HG02943 (cell line): ENCODE measurements around the gene TMEM35B.
"Not testable (repeated sequence)": the region's sequence is repeated elsewhere in the genome, so short reads cannot be mapped to it uniquely, and the experiment has no call there.

Experiments used
- ATAC-seq: cut with Tn5 transposase; IDR thresholded peaks from one replicate; pipeline ENCODE4 v1.9.1; 2021; ENCODE audit warnings: mild to moderate bottlenecking, low read depth, moderate library complexity; ENCODE audit not compliant: unreplicated experiment

TMEM35B gene

DNA sequence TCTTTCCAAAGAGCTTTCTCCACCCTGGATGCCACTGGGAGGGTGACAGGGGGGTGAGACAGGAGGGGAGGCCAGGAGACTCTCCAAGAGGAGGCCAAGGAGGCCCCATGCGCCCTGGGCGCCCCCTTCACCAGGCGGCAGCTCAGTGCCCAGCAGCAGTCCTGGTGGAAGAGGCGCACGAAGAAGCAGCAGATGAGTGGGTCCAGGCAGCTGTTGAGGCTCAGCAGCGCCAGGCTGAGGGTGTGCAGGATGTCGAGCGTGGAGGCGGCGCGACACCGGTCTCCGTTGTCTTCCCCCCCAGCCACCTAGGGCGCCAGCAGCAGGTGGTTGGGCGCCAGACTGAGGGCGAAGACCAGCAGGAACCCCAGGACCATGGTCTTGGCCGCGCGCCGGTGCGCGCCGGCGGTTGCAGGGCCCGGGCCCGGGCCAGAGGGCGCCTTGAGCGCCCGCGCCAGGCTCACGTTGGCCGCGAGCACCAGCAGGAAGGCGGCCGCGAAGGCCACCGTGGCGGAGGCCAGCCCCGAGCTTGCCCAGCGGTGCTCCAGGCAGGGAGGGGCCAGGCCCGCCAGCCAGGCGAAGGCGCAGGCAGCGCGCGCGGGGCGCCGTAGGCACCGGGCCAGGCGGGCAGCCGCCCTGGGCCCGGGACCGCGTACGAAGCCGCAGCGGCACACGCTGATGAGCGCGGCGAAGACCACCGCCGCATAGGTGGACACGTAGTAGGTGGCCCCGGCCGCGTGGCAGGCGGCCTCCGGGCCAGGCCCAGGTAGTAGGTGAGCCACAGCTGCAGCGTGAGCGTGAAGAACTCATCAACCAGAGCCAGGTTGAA lies 8.6 kb downstream of the TMEM35B start:
- ATAC-seq, result no peak

- no peak for ATAC-seq
Measured at GRCh38 chr1:34975771-34976170, 9.4 kb downstream of the TMEM35B start.

GRCh38 chr1:34975338-34975737 lies 9.8 kb downstream of the TMEM35B start:
- ATAC-seq, result no peak

DNA sequence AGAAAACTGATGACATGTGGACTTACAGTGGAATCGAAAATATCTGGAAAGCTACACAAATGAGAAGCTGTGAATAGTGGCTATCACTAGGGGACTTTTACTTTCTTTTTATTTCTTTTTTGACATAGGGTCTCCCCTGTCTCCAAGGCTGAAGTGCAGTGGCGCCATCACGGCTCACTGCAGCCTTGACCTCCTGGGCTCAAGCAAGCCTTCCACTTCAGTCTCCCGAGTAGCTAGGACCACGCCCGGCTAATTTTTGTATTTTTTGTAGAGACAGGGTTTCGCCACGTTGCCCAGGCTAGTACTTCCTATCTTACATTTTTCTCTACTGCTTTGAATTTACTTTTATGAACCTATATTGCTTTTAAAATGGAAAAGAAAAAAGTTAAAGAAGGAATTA lies 10.5 kb downstream of the TMEM35B start:
- ATAC-seq, result no peak

DNA sequence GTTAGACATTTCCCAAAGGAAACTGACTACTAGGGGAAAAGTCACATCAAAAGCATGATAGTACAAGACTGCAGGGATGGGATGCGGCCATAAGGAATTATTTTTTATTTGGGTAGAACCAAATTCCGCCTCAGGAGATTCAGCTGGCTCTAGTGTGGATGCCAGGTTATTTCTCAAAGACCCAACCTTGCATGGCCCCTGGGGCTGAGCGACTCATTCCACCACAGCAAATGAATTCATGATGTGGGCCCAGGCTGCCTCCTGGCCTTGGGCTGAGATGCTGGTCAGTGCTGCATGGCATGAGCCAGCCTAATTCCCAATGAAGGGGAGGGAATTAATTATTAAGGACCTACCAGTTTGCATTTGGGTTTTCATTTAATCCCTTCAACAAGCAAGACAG lies 11.8 kb downstream of the TMEM35B start:
- ATAC-seq, result no peak

DNA sequence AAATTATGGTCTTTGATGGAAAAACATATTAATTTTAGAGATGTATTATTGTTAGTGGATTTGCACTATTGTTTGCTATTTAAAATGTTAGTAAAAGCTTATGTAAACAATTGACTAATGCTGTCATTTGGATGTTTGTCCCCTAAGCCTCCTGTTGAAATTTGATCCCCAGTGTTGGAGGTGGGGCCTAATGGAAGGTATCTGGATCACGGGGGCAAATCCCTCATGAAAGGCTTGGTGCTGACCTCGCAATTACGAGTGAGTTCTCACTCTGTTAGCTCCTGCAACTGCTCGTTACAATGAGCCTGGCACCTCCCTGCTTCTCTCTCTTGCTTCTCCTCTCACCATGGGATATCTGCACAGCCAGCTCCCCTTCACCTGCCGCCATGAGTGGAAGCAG lies 14.3 kb downstream of the TMEM35B start:
- no peak for ATAC-seq

GRCh38 chr1:34970220-34970735 lies 14.9 kb downstream of the TMEM35B start:
- ATAC-seq, result no peak

GRCh38 chr1:34968297-34968696 lies 16.9 kb downstream of the TMEM35B start:
- not testable (repeated sequence) for ATAC-seq

DNA sequence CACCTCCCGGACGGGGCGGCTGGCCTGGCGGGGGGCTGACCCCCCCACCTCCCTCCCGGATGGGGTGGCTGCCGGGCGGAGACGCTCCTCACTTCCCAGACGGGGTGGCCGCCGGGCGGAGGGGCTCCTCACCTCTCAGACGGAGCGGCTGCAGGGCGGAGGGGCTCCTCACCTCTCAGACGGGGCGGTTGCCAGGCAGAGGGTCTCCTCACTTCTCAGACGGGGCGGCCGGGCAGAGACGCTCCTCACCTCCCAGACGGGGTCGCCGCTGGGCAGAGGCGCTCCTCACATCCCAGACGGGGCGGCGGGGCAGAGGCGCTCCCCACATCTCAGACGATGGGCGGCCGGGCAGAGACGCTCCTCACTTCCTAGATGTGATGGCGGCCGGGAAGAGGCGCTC lies 17.5 kb downstream of the TMEM35B start:
- not testable (repeated sequence) for ATAC-seq

GRCh38 chr1:34965597-34965996 lies 19.6 kb downstream of the TMEM35B start:
- no peak for ATAC-seq

- ATAC-seq, result no peak
Measured at GRCh38 chr1:34950428-34950827, 34.7 kb downstream of the TMEM35B start.

DNA sequence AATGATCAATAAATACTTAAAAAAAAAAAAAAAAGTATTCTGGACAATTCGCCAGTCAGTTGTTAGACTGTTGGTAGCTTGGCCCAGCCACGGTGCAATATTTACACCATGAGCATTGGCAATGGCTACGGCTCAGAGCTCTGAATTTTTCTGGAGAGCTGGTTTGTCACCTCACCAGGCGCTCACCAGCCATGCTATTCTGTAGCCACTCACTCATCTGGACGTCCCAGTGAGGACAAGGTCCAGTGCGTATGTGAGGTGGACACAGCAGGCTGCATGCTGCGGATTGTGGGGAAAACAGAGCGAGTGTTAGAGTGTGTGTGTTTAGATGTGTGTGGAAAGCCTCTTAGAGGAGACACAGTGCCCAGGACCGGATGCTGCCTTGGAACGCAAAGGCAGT lies 36.4 kb downstream of the TMEM35B start:
- ATAC-seq, result not testable (repeated sequence)

DNA sequence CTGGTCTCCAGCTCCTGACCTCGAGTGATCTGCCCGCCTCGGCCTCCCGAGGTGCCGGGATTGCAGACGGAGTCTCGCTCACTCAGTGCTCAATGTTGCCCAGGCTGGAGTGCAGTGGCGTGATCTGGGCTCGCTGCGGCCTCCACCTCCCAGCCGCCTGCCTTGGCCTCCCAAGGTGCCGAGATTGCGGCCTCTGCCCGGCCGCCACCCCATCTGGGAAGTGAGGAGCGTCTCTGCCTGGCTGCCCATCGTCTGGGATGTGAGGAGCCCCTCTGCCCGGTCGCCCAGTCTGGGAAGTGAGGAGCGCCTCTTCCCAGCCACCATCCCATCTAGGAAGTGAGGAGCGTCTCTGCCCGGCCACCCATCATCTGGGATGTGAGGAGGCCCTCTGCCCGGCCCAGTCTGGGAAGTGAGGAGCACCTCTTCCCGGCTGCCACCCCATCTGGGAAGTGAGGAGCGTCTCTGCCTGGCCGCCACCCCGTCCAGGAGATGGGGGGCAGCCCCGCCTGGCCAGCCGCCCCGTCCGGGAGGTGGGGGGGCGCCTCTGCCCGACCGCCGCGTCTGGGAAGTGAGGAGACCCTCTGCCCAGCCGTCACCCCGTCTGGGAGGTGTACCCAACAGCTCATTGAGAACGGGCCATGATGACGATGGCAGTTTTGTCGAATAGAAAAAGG lies 37.4 kb downstream of the TMEM35B start:
- not testable (repeated sequence) for ATAC-seq

GRCh38 chr1:34946211-34946610 lies 38.9 kb downstream of the TMEM35B start:
- ATAC-seq, result no peak

- not testable (repeated sequence) for ATAC-seq
Measured at GRCh38 chr1:34941798-34942197, 43.3 kb downstream of the TMEM35B start.
